OCI-LY1 (cell line): ENCODE measurements around the gene THSD7A.

Source experiments
- H2AFZ ChIP-seq: fragments of 200-600 bp; sonication (generic), shearing (Covaris generic); 2 replicates; pipeline ENCODE4 v1.6.0; 2014; ENCODE audit warnings: antibody characterized with exemption, mild to moderate bottlenecking, low read length
- H3F3A ChIP-seq: fragments of 200-600 bp; sonication (generic), shearing (Covaris generic); 2 replicates; pipeline ENCODE4 v1.6.0; 2014; ENCODE audit warnings: mild to moderate bottlenecking, antibody characterized with exemption, low read length, moderate library complexity; ENCODE audit not compliant: insufficient read depth
- H3K27ac ChIP-seq: fragments of 200-600 bp; sonication (generic); 2 replicates; pipeline ENCODE4 v1.5.1; 2014; ENCODE audit warnings: low read length, mixed run types, mild to moderate bottlenecking, low read depth; ENCODE audit not compliant: poor library complexity, severe bottlenecking
- H3K27me3 ChIP-seq: fragments of 200-600 bp; sonication (generic); 2 replicates; pipeline ENCODE4 v1.6.0; 2014; ENCODE audit warnings: antibody characterized with exemption, mild to moderate bottlenecking, low read length, moderate library complexity; ENCODE audit not compliant: insufficient read depth
- H3K36me3 ChIP-seq: fragments of 200-600 bp; sonication (generic); 2 replicates; pipeline ENCODE4 v1.6.1; 2014; ENCODE audit warnings: mild to moderate bottlenecking, antibody characterized with exemption, low read length, moderate library complexity, mixed read lengths; ENCODE audit not compliant: insufficient read depth
- H3K4me1 ChIP-seq: fragments of 200-600 bp; sonication (generic); 2 replicates; pipeline ENCODE4 v1.5.1; 2014; ENCODE audit warnings: mild to moderate bottlenecking, low read length, moderate library complexity; ENCODE audit not compliant: insufficient read depth, severe bottlenecking
- H3K4me2 ChIP-seq: fragments of 200-600 bp; sonication (generic), shearing (Covaris generic); 2 replicates; pipeline ENCODE4 v1.6.1; 2014; ENCODE audit warnings: low read length
- H3K4me3 ChIP-seq: fragments of 200-600 bp; sonication (generic); 2 replicates; pipeline ENCODE4 v1.5.1; 2014; ENCODE audit warnings: low read length, low read depth, mild to moderate bottlenecking, mixed read lengths; ENCODE audit not compliant: poor library complexity, severe bottlenecking
- H3K79me2 ChIP-seq: fragments of 200-600 bp; shearing (Covaris generic); 2 replicates; pipeline ENCODE4 v1.6.1; 2016; ENCODE audit warnings: mixed run types, low read length, mixed read lengths; ENCODE audit not compliant: insufficient read depth
- H3K9ac ChIP-seq: fragments of 200-600 bp; sonication (generic), shearing (Covaris generic); 2 replicates; pipeline ENCODE4 v1.6.1; 2014; ENCODE audit warnings: mild to moderate bottlenecking, low read length, mixed read lengths
- H3K9me2 ChIP-seq: fragments of 200-600 bp; sonication (generic), shearing (Covaris generic); 2 replicates; pipeline ENCODE4 v1.6.1; 2014; ENCODE audit warnings: low read depth, mild to moderate bottlenecking, low read length, mixed read lengths
- H3K9me3 ChIP-seq: fragments of 200-600 bp; shearing (Covaris generic); 2 replicates; pipeline ENCODE4 v1.6.1; 2014; ENCODE audit warnings: low read length, mixed read lengths
- H4K20me1 ChIP-seq: fragments of 200-600 bp; sonication (generic), shearing (Covaris generic); 2 replicates; pipeline ENCODE4 v1.6.0; 2016; ENCODE audit warnings: mild to moderate bottlenecking, low read length; ENCODE audit not compliant: insufficient read depth
- EZH2 ChIP-seq: fragments of 200-600 bp; sonication (generic), shearing (Covaris generic); IDR thresholded peaks from 2 replicates; pipeline ENCODE4 v1.8.0; 2017; ENCODE audit warnings: borderline replicate concordance, mixed run types, mild to moderate bottlenecking, antibody characterized with exemption, low read length, moderate library complexity, mixed read lengths
- TF ChIP-seq, protein P1 (sequence below): fragments of 200-600 bp; sonication (generic), shearing (Covaris generic); IDR thresholded peaks from 2 replicates; pipeline ENCODE4 v1.5.1; 2017; ENCODE audit warnings: mild to moderate bottlenecking, antibody characterized with exemption, low read length, moderate library complexity, mixed read lengths

Gene THSD7A

DNA sequence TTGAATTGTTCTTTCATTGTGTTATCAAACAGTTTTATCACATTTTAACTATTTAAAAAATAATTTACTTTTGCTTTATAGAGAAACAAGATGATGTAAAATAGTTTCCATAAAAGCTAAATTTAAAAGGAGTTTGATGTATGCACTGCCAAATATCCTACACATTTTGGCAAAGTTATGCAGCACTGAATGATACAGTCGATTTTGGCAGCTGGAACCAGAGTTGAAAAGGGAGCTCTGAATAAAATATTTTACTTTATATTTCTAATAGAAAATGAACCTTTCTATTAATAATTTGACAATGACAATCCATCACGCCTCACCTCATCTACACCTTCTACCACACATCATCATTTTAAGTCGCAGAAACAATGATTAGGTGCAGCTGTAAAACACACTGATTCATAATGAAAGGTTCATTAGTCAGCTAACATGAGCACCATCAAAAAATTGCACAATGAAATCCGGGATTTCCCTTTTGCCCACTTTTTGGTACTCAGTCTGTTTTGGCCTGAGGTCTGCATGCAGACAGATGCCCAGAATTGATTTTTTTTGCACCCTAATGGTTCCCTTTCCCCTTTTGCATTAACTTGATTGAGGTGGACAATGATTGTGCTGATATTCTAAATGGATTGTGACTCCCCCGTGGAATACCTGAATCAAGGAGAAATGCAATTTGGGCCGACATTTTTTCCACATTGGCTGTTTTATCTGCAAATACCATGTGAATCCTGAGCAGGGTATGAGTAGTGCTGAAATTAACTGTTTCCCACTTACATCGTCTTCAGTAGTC is 105.8 kb downstream of the THSD7A start:
- no peak overlapping the region for H2AFZ ChIP-seq
- no peak overlapping the region for H3K27ac ChIP-seq
- no peak overlapping the region for H3K4me3 ChIP-seq
- H3K36me3 ChIP-seq: no peaks in the 10 kb centered on the region
- H3K9ac ChIP-seq: no peak overlapping the region
- no peaks in the 10 kb centered on the region for H3K79me2 ChIP-seq
- no peaks in the 10 kb centered on the region for H3K9me2 ChIP-seq
- H3F3A ChIP-seq: no peaks in the 10 kb centered on the region
- TF ChIP-seq, protein P1, sequence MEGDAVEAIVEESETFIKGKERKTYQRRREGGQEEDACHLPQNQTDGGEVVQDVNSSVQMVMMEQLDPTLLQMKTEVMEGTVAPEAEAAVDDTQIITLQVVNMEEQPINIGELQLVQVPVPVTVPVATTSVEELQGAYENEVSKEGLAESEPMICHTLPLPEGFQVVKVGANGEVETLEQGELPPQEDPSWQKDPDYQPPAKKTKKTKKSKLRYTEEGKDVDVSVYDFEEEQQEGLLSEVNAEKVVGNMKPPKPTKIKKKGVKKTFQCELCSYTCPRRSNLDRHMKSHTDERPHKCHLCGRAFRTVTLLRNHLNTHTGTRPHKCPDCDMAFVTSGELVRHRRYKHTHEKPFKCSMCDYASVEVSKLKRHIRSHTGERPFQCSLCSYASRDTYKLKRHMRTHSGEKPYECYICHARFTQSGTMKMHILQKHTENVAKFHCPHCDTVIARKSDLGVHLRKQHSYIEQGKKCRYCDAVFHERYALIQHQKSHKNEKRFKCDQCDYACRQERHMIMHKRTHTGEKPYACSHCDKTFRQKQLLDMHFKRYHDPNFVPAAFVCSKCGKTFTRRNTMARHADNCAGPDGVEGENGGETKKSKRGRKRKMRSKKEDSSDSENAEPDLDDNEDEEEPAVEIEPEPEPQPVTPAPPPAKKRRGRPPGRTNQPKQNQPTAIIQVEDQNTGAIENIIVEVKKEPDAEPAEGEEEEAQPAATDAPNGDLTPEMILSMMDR: no peak
- no peaks in the 10 kb centered on the region for H3K27me3 ChIP-seq
- no peaks in the 10 kb centered on the region for H3K4me1 ChIP-seq
- H3K9me3 ChIP-seq: no peaks in the 10 kb centered on the region
- no peaks in the 10 kb centered on the region for H4K20me1 ChIP-seq
- H3K4me2 ChIP-seq: no peak overlapping the region

DNA sequence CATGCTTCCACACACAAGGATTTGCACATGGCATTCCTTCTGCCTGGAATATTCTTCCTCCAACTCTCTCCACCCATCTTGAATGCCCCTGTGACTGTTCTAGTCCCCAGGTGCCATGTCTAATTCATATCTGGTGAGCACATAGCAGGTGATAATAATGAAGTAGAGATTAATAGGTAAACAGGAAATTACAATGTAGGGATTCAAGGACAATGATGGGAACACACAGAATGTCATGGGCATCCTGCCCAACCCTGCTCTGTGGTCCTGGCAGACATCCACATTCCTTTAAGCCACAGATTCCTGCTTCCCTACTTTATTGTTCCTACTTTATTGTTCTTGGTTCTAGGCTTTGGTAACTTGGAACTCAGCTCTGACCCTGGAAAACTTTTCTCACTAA is 115.8 kb downstream of the THSD7A start:
- TF ChIP-seq EZH2: no peak
- TF ChIP-seq, protein P1: no peak
- Histone ChIP-seq H3K4me2 (no peak overlapping the region), H3F3A (no peaks in the 10 kb centered on the region), H2AFZ (no peak overlapping the region), H3K9me3 (no peaks in the 10 kb centered on the region), H3K36me3 (no peaks in the 10 kb centered on the region), H3K4me3 (no peak overlapping the region), H3K79me2 (no peaks in the 10 kb centered on the region), H3K27ac (no peak overlapping the region), H3K27me3 (no peaks in the 10 kb centered on the region), H4K20me1 (no peaks in the 10 kb centered on the region), H3K9ac (no peak overlapping the region), H3K9me2 (no peaks in the 10 kb centered on the region), H3K4me1 (no peaks in the 10 kb centered on the region)

DNA sequence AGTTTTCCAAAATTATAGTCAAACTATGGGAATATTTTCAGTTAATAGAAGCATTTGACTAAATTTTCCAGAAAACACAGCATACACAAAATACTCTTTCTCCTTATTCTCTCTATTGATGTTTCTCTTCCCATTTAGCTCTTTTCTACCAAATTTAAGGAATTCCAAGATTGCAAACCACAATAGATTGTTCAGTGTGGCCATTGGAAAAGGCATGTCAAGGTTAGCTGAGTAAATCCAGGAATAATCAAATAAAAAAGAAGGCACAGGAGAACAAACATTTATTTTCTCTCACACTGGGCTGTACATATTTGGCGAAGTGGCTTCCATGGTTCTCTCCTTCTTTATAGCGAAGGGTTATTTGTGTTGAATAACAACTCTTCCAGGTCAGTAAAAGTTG is 117.3 kb downstream of the THSD7A start:
- no peaks in the 10 kb centered on the region for H3K79me2 ChIP-seq
- no peaks in the 10 kb centered on the region for H3F3A ChIP-seq
- TF ChIP-seq, protein P1: no peak
- TF ChIP-seq EZH2: no peak

More for the DNA sequence above, 117.3 kb downstream of the THSD7A start:
- H3K27me3 ChIP-seq: no peaks in the 10 kb centered on the region
- no peaks in the 10 kb centered on the region for H3K9me3 ChIP-seq
- no peaks in the 10 kb centered on the region for H4K20me1 ChIP-seq
- H3K9me2 ChIP-seq: no peaks in the 10 kb centered on the region
- H3K4me3 ChIP-seq: no peak overlapping the region
- no peak overlapping the region for H2AFZ ChIP-seq
- no peaks in the 10 kb centered on the region for H3K36me3 ChIP-seq
- H3K27ac ChIP-seq: no peak overlapping the region
- no peaks in the 10 kb centered on the region for H3K4me1 ChIP-seq
- H3K9ac ChIP-seq: no peak overlapping the region
- no peak overlapping the region for H3K4me2 ChIP-seq
